DND-41 (cell line): ENCODE measurements around the gene NAPEPLD.

ENCODE experiments used
- CTCF ChIP-seq: IDR thresholded peaks from 2 replicates; pipeline ENCODE4 v1.5.1; 2012; ENCODE audit warnings: borderline replicate concordance, low read length, moderate library complexity, mild to moderate bottlenecking; ENCODE audit not compliant: poor library complexity, severe bottlenecking; ENCODE audit errors: extremely low read depth
- EZH2 ChIP-seq: IDR thresholded peaks from 3 replicates; pipeline ENCODE4 v1.6.1; 2012; ENCODE audit warnings: borderline replicate concordance, low read depth, mild to moderate bottlenecking, moderate library complexity, low read length, inconsistent platforms; ENCODE audit not compliant: severe bottlenecking

- TF ChIP-seq CTCF (no peak), EZH2 (no peak)
Observed at GRCh38 chr7:103059471-103059870, 89.4 kb downstream of the NAPEPLD start.
